ENCODE data around the gene DYNC2H1. TPM values are rescaled to one million over a fixed set of nuclear protein-coding genes. Genes with fewer than 3 reads are reported as not detected.
A peak's percentile ranks its signal among the peaks of the same experiment; 100 is the strongest.

DYNC2H1 gene
- total RNA-seq, 1 experiment from 2014 or later: 17.2 TPM

GRCh38 chr11:103491777-103492176, 382.6 kb downstream of the DYNC2H1 start:
- H3K27me3 Mint-ChIP-seq (ENCODE audit: low read depth): no peaks in the 10 kb centered on the region
- peaks cover 43% of the 10 kb centered on the region for H3K9me3 Mint-ChIP-seq
- peak; percentile 97 for ATAC-seq
- no peak for TF ChIP-seq ZNF423 (CRISPR knock-in tag; IDR thresholded peaks at IDR 0.05)
- TF ChIP-seq NFYB (CRISPR knock-in tag; conservative IDR thresholded peaks at IDR 0.05; ENCODE audit: low read depth): no peak
- no peak for TF ChIP-seq MXD4 (CRISPR knock-in tag; IDR thresholded peaks at IDR 0.05; ENCODE audit: borderline replicate concordance)
- TF ChIP-seq TEAD1 (CRISPR knock-in tag; IDR thresholded peaks at IDR 0.05): no peak
- no peak for TF ChIP-seq FOXJ3 (CRISPR knock-in tag; IDR thresholded peaks at IDR 0.05; ENCODE audit: borderline replicate concordance)
- TF ChIP-seq ZNF396 (CRISPR knock-in tag; IDR thresholded peaks at IDR 0.05; ENCODE audit: borderline replicate concordance): no peak
- peaks cover 45% of the 10 kb centered on the region for H3K36me3 Mint-ChIP-seq
- ChIA-PET CTCF (interaction anchor here (0.5 to 1.6 kb wide), 3 partner anchors 15 to 109 kb away, joined by 3 to 6 read pairs (median 6); no protein-coding TSS in a partner anchor), POLR2A (no interaction called here)
- peak overlapping the region; percentile 90 for H3K27ac Mint-ChIP-seq
- no peak overlapping the region for H3K4me3 Mint-ChIP-seq
- DNase-seq (ENCODE audit: low spot score): peak; percentile 19
- H3K4me1 Mint-ChIP-seq: peaks cover 51% of the 10 kb centered on the region

- H3K27ac Mint-ChIP-seq: no peak overlapping the region
- no peak for TF ChIP-seq ZBTB21 (CRISPR knock-in tag; IDR thresholded peaks at IDR 0.05; ENCODE audit: borderline replicate concordance)
- TF ChIP-seq NR2C2 (CRISPR knock-in tag; IDR thresholded peaks at IDR 0.05): no peak
- TF ChIP-seq NFE2L1 (CRISPR knock-in tag; IDR thresholded peaks at IDR 0.05): no peak
- TF ChIP-seq ESRRA (CRISPR knock-in tag; IDR thresholded peaks at IDR 0.05; ENCODE audit: borderline replicate concordance): no peak
- no peak for TF ChIP-seq MYBL2 (CRISPR knock-in tag; IDR thresholded peaks at IDR 0.05)
- no peak for TF ChIP-seq ARID4B (CRISPR knock-in tag; IDR thresholded peaks at IDR 0.05; ENCODE audit: borderline replicate concordance)
- no peak for TF ChIP-seq JUN (CRISPR knock-in tag; IDR thresholded peaks at IDR 0.05)
- TF ChIP-seq AR (CRISPR knock-in tag; IDR thresholded peaks at IDR 0.05): no peak
- TF ChIP-seq ELF4 (CRISPR knock-in tag; IDR thresholded peaks at IDR 0.05; ENCODE audit: low read depth): no peak
- TF ChIP-seq ZMAT4 (CRISPR knock-in tag; IDR thresholded peaks at IDR 0.05): no peak
- TF ChIP-seq CREB1 (CRISPR knock-in tag; IDR thresholded peaks at IDR 0.05): no peak
- DNase-seq (ENCODE audit: low spot score): no peak
- no peak overlapping the region for H3K4me3 Mint-ChIP-seq
- H3K27me3 Mint-ChIP-seq (ENCODE audit: low read depth): no peaks in the 10 kb centered on the region
- H3K36me3 Mint-ChIP-seq: peaks cover 21% of the 10 kb centered on the region
- H3K9me3 Mint-ChIP-seq: peaks cover 21% of the 10 kb centered on the region
- peaks cover 53% of the 10 kb centered on the region for H3K4me1 Mint-ChIP-seq
- CTCF ChIA-PET: no interaction called here
- ATAC-seq: no peak
- POLR2A ChIA-PET: no interaction called here
Measured at GRCh38 chr11:103494491-103494890, 385.3 kb downstream of the DYNC2H1 start.

GRCh38 chr11:103497268-103497667, 388.0 kb downstream of the DYNC2H1 start:
- Mint-ChIP-seq H3K9me3 (0 out of 2 replicates have a peak, but pooled peaks cover 5% of the 10 kb centered on the region), H3K36me3 (no peaks in the 10 kb centered on the region), H3K27me3 (ENCODE audit: low read depth) (no peaks in the 10 kb centered on the region), H3K27ac (no peak overlapping the region), H3K4me3 (no peak overlapping the region), H3K4me1 (peaks cover 41% of the 10 kb centered on the region)
- ChIA-PET CTCF (no interaction called here), POLR2A (no interaction called here)
- ATAC-seq (no peak), DNase-seq (ENCODE audit: low spot score) (no peak)
- TF ChIP-seq PRRX2 (CRISPR knock-in tag; IDR thresholded peaks at IDR 0.05) (no peak), ZNF281 (CRISPR knock-in tag; IDR thresholded peaks at IDR 0.05) (no peak), FOXJ3 (CRISPR knock-in tag; IDR thresholded peaks at IDR 0.05; ENCODE audit: borderline replicate concordance) (no peak), ZNF425 (CRISPR knock-in tag; conservative IDR thresholded peaks at IDR 0.05) (no peak), ZBTB21 (CRISPR knock-in tag; IDR thresholded peaks at IDR 0.05; ENCODE audit: borderline replicate concordance) (no peak)

All from WTC11 (cell line).